Peyer's patch (tissue), 4 donors: ENCODE results near the gene ZNF618.

Experiments
- POLR2A ChIP-seq, 2 donors: fragments of 450-650 bp; IDR thresholded peaks; one replicate each; pipeline ENCODE4 v1.5.1; 2017; ENCODE audit warnings: antibody characterized with exemption in 2 of 2, mild to moderate bottlenecking in 2 of 2, moderate library complexity in 2 of 2
- TF ChIP-seq, protein P1 (sequence below), 6 experiments: fragments of 450-650 bp in 4 of 6; fragments of 200-600 bp in 2 of 6; sonication (generic) in 1 of 6; IDR thresholded peaks; one replicate each; pipeline ENCODE4 v1.5.1; 2017 to 2019; ENCODE audit warnings: antibody characterized with exemption in 6 of 6, mild to moderate bottlenecking in 3 of 6, moderate library complexity in 1 of 6

DNA sequence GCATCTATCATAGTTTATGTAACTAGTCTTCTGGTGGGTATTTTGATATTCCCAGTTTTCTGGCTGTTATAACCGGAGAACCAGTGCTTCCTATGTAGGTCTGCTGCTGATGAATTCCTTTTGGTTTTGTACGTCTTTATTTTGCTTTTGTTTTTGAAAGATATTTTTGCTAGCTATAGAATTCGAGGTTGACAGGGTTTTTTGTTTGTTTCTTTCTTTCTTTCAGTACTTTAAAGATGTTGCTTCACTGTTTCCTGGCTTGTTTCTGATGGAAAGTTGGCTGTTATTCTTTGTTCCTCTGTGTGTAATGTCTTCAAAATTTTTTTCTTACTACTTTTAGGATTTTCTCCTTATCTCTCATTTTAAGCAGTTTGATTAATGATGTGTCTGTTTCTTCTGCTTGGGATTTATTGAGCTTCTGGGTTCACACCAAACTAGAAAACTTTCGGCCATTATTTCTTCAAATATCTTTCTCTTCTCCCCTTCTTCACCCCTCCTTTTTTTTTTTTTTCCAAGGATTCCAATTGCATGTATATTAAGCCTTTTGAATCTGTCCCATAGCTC is 27.5 kb downstream of the ZNF618 start:
- no peak for TF ChIP-seq POLR2A (IDR thresholded peaks at IDR 0.05)
- TF ChIP-seq, protein P1, sequence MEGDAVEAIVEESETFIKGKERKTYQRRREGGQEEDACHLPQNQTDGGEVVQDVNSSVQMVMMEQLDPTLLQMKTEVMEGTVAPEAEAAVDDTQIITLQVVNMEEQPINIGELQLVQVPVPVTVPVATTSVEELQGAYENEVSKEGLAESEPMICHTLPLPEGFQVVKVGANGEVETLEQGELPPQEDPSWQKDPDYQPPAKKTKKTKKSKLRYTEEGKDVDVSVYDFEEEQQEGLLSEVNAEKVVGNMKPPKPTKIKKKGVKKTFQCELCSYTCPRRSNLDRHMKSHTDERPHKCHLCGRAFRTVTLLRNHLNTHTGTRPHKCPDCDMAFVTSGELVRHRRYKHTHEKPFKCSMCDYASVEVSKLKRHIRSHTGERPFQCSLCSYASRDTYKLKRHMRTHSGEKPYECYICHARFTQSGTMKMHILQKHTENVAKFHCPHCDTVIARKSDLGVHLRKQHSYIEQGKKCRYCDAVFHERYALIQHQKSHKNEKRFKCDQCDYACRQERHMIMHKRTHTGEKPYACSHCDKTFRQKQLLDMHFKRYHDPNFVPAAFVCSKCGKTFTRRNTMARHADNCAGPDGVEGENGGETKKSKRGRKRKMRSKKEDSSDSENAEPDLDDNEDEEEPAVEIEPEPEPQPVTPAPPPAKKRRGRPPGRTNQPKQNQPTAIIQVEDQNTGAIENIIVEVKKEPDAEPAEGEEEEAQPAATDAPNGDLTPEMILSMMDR (IDR thresholded peaks at IDR 0.05): no peak
